CD4-positive, alpha-beta T cell treated with Interleukin-6 for 4 hours (primary cell): Measurements from ENCODE around the gene SIK2.

Source experiments
- DNase-seq: peaks from one replicate; pipeline ENCODE4 v3.0.0-alpha.2; 2020; ENCODE audit warnings: mixed read lengths

Gene SIK2

DNA sequence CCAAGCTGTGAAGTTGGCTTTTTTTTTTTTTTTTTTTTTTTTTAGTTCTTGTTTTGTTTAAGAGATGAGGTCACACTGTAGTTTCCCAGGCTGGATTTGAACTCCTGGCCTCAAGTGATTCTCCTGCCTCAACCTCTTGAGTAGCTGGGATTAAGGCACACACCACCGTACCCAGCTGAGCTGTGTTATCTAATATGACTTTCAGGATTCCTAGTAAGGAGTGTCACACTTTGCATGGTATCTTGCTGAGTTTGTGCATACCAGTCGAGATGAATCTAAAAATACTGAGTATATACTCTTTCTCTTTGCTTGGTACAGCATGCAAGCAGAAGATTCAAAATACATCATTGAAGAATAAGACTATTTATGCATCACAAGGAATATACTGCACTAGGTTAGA is 58.6 kb downstream of the SIK2 start:
- no peak for DNase-seq

DNA sequence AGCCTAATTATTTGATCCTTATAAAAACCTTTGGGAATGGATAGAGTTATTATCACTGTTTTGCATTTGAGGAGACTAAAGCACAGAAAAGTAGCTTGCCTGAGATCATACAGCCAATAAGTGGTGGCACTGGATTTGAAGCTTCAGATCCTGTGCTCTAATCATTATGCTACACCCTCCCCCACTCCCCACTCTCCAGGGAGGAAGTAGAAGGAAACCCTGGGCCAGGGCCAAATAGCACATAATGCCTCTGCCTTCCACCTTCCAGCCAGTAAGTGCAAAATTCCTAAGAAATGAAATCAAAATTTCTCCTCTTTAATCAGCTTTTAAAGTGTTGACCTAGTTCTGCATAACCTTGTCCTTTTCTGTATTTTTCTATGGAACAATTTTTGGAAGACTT is 61.6 kb downstream of the SIK2 start:
- DNase-seq: no peak

DNA sequence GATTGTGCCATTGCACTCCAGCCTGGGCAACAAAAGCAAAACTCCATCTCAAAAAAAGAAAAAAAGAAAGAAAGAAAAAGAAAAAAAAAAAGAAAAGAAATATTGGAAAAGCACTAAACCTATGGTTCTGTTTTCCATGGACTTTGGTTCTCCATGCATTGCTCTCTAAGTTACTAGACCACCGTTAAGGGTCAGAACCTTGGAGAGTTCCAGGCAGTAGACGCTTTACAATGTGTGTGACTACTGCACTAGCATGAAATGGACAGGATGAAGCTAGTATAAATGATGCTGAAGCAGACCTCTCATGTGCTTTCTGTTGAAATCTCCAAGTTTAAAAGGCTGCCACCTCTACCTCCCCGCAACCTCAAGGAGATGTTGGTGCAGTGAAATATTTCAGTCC is 63.5 kb downstream of the SIK2 start:
- DNase-seq: no peak

DNA sequence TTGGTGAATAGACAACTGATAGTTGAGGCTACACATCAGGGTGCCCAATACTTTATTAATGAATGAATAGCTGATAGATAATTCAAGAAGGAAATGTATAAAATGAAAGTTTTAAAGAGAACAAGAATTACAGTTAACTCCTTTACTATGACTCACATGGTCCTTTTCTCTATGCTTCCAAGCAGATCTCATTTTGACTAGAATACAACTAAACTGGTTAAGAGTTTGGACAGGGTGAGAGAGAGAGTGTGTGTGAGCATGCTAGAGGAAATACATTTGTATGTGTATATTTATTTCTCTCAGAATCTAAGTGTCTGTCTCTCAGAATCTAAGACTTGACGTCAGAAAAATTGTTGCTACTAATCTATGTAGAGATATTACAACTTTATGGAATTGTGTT is 66.7 kb downstream of the SIK2 start:
- DNase-seq: no peak

DNA sequence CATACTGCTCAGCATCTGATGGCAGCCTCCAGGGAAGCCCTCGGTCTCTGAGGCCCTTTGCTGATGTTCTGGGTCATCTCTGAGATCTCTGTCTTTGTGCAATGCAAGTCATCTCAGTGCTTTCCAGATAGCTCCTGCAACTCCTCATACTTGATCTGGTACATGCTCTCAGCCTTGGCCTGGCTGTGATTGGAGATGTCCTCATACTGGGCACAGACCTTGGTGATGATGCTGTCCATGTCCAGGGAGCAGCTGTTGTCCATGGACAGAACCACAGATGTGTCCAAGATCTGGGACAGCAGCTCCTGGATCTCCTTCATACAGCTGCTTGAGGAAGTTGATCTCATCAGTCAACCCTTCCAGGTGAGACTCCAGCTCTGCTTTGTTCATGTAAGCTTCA is 69.1 kb downstream of the SIK2 start:
- DNase-seq: no peak

DNA sequence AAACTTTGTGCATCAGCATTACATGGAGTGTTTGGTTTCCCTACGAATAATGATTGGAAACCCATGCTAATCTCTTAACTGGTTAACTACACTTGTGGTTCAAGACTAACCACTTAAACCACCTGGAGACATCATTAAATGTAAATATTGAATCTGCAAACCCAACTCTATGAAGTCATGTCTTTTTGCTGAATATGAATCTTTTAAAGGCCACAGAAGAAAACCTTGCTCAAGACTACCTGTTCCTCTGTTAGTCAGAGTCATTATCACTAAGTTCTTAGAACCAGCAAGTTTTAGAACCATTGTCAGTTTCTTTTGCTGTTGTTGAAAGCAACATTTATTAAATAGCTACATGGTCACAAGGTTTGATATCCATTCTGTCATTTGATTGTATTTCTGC is 70.7 kb downstream of the SIK2 start:
- no peak for DNase-seq

DNA sequence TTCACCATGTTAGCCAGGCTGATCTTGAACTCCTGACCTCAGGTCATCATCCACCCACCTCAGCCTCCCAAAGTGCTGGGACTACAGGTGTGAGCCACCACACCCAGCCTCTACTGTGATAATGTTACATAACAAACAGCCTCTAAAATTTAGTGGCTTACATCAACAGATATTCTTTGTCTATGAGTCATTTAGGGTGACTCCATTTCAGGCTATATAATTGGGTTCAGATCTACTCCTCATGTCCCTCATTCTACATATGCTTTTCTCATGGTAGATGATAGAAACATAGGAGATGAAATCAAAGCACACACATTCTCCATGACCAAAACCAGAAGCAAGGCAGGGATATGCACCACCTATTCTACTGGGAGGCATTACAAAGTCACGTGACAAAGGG is 72.7 kb downstream of the SIK2 start:
- DNase-seq: no peak

DNA sequence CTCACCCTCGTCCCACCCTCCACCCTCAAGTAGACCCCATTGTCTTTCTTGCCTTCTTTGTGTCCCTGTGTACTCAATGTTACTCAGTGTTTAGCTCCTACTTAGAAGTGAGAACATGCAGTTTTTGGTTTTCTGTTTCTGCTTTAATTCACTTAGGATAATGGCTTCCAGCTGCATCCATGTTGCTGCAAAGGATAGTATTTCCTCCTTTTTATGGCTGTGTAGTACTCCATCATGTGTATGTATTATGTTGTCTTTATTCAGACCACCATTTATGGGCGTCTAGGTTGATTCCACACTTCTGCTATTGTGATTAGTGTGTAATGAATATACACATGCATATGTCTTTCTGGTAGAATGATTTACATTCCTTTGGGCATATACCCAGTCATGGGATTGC is 73.6 kb downstream of the SIK2 start:
- DNase-seq: no peak

DNA sequence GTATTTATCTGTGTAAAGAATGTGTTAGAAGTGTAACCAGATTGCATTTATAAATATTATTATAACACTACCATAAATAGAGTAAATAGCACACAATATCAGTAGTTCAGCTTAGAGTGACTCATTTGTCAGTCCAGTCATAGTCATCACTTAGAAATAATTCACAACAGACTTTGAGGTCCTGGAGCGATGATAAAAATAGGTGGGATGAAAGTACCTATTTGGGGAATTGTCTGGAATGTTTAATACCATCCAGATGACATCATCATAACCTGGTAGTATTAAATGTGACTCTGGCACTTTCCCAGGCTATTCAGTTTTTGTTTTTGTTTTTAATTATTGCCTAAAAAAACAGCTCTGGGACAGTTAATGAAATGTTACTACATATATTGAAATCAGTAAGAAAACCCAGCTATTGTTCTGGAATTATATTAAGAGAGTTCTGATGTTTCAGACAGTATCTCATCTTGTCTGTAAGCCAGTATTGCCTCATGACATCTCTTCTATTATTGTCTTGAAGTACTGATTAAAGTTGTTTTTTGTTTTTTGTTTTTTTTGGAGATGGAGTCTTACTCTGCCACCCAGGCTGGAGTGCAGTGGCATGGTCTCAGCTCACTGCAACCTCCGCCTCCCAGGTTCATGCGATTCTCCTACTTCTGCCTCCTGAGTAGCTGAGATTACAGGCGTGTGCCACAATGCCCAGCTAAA is 74.8 kb downstream of the SIK2 start:
- DNase-seq: no peak

DNA sequence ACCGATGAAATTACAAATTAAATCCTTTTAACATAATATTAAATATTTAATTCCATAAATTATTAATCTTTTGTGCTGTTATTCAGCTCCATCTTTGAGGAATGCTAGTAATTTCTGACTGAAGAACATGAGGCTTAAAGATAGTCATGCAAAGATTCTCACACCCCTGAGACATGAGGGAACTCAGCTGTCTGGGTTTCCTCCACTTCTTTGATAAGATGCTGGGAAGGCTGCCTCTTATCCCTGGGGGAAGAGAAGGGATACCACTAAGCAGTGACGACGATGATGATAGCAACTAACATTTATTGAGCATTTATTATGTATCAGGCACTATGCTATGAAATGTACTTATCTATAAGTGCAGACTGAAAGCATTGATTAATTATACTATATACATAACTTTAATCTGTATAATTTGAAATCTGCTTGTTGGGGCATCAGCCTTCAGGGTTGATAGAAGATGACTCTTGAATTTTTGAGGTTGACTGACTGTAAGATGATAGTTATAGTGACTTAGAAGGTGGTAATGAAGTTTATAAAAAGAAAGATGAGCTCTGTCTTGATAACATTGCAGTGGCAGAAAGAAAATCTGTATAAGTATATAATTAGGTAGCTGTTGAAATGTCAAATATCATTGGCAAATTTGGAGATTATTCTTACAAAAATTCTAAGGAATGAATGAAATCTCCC is 78.4 kb downstream of the SIK2 start:
- no peak for DNase-seq

DNA sequence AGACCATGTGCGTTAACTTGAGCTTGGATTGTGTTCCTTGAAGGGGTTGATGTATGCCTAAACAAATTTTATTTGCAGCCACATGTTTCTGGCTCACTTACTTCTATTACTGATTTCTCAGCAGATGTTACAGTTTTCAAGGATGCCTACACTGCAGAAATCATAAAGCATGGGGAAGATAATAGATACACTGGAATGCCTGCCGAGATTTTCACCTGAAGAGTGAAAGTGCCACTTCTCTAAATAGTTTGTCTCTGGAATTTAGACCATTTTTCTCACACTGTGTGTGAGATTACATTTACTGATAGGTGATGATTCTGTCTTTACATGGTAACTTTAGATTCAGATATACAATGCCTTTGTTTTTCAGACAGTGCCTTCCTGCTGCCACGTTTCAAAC is 81.6 kb downstream of the SIK2 start:
- DNase-seq: no peak

DNA sequence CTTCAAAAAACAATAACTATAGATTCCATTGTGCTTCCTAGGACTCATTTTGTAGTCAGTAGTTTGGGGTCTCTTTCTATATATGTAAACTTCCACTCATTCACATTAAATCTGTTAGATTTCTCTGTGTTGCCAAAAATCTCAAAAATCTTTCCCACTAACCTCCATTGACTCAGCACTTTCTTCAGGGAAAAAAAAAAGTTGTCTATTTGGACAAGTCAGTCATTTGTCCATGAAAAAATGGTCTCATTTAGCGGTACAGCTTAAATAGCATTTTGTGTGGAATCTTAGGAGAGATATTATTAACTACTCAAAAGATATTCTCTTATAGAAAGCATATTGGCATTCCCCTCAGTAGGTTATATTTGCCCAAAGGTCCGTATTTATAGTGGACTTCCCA is 82.0 kb downstream of the SIK2 start:
- DNase-seq: no peak

DNA sequence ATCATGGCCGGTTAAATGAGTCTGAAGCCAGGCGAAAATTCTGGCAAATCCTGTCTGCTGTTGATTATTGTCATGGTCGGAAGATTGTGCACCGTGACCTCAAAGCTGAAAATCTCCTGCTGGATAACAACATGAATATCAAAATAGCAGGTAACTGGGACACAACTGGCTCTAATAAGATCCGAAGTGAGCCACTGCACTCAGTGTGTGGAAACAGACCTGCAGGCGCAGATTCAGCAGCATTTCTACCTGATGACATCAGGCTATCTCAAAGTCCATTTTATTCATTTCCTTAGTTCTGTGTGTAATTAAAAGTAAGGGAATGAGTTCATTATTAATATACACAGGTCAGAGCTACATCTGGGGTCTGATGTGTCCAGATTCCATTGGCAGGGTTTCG is 85.8 kb downstream of the SIK2 start:
- no peak for DNase-seq

DNA sequence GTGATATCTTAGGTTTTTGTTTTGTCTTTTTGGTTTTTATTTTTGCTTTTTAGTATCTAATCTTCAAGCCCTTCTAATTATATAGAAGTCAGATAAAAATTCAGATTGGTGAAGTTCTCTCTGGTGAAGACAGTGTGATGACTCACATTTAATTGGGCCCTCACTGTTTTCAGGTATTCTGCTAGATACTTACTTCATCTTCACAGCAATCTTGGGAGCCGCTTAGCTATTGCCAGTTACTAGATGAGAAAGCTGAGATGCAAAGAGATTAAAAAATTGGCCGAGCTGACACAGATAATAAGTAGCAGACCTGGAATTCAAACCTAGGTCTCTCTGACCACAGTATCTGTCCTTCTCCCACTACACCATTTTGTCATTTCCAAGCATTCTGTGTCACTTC is 88.9 kb downstream of the SIK2 start:
- DNase-seq: no peak

DNA sequence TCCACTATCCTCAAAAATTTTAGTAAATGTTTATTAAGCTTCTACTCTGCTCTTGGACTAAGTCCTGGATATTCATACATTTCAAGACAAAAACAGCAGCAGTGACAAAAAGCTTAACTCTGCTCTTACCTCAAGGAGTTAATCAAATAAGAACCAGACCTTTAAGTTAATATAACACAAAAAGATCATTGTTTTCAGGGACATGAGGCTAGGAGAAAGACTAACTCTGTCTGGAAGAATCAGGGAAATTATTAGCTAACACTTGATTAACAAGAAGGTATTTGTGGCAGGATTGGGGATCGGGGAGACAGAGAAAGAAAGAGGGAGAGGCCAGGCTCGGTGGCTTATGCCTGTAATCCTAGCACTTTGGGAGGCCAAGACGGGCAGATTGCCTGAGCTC is 89.5 kb downstream of the SIK2 start:
- DNase-seq: no peak

DNA sequence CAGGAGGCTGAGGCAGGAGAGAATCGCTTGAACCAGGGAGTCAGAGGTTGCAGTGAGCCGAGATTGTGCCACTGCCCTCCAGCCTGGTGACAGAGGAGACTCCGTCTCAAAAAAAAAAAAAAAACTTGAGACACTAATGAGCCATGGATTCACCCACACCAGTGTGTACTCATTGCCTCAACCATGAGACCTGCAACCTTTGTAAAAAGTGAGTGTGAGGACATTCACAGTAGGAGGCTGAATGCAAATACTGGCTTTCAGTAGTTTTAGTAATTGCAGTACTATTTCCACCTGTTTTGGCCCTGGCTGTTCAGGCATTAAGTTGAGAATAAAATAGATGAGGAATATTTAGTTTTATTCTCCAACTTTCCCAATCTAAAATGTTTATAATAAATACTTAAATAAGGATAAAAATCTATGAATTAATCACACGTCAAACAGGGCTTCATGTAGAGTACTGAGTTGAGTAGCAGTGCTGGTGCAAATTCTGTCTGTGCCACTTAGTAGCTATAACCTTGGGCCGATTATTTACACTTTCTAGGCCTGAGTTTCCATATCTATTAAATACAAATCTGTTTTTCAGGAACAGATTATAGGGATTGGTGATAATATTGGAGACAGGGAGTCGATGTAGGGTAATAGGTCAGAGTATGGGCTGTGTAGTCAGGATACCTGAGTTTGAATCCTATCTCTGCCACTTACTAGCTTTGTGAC is 91.1 kb downstream of the SIK2 start:
- DNase-seq: no peak

DNA sequence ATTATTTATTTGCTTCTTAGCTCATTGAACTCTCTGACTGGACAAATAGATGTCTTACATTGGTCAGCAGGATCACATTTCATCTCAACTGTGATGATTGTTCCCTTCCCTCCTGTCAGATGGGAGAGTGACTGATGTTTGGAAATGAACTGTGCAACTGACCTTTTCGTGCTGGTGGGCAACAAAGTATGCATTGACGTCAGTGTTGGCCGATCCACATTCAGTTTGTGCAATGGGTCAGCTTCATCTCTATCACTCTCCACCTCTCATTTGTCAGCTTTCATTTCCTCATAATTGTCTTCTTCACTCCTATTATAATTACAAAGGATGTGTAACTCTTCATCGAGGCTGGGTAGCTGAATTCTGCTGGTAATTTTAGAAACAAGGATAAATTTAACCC is 92.6 kb downstream of the SIK2 start:
- no peak for DNase-seq

DNA sequence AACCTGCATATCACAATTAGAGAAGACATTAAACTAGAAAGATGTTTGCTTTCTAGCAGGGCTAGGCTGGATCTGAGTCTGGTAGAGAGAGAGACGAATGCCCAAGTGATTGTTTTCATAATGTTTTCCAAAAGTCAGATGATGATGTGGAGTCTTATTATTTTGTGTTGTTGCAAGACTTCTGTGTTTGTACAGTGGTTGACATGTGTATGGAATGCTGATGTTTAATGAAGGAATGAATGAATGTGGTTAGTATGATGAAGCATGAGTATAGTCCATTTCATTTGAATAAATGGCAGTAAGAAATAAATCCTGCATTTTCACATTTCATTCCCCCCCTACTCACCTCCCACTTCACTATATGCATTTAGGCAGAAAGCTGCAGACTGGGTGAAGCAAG is 94.3 kb downstream of the SIK2 start:
- DNase-seq: no peak

DNA sequence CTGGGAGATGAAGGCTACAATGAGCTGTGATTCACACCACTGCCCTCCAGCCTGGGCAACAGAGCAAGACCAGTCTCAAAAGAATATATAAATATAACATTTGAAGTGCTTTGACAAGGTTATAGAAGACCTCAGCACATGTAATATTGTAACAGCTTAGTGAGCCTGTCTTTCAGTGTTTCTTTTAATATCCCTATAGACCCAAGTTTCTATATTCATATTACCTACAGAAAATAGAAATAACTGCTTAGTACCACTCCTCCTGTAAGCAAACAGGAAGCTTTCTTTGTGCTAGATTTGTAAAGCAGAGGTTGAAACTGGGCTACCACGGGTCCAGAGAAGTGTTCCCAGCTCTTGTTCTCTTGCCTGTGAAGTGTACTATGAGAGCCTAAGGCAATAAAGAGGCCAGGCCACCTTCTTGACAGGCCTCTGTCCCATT is 95.7 kb downstream of the SIK2 start:
- DNase-seq: no peak

DNA sequence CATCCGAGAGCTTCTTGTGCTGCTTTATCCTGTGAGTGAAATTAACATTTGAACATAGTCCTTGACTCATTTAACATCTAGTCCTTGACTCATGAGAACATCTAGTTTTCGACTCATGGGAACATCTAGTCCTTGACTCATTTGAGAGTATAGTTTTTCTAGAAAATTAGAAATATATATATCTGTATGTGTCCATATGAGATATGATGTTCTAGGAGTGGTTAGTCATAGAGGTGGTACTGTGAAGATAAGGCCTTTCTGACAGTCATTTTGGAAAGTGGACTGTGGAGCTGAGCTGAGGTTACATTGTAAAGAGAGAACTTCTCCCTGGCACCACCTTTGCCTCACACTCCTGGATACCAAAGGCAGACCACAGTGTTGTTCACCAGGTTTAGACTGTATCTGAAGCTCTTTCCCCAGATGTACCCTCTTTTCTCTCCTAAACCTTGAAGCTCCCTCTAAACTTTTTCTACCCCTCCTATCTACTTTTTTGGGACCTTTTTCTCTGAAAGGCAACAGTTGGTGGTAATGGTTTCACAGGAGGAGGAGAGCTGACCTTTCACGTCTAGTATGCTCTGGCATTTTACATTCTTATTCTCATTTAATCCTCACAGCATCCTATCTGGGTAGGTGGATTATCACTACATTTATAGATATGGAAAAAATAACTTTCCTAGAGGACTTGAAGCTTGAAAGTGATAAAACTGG is 96.8 kb downstream of the SIK2 start:
- no peak for DNase-seq

DNA sequence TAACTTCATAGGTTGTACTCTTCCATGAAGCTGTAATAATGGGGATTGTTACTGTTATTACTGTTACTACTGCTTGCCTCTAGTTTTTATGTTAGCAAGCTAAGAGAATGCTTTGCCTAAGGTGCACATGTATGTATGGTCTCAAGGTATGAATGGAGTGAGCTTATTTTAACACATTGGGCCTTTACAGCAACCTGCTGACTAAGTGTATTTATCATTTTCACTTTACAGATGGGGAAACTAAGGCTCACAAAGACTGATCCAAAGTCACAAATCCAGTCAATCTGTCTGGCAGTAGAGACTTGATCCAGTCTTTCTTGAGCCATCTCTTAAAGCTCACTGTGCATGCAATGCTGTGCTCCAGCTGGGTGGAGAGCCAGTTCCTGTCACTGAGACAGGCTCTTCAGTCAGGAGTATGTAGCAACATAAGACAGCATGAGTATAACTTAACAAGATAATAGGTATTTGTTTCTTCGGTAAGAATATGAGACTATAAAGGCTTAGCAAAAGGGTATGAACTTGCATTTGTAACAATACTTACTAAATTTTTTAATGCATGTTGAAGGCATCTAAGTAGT is 97.4 kb downstream of the SIK2 start:
- no peak for DNase-seq

DNA sequence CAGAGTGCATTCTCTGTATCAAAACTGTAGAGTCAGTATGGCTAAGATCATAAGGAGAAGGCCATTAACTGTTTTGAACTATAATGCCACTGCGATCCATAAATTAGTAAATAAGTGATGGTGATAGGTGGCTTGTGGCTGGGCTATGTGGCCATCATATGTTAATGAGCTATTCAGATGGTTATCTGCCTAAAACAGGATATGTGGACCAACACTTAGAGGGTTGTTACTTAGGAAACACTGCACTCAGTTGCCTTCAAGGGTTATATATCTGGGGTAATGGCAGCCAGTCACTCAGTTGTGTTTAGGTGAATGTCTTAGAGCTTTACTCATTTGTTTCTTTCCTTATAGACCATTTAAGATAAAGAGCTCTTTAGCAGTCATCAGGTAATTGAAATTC is 97.9 kb downstream of the SIK2 start:
- DNase-seq: no peak

DNA sequence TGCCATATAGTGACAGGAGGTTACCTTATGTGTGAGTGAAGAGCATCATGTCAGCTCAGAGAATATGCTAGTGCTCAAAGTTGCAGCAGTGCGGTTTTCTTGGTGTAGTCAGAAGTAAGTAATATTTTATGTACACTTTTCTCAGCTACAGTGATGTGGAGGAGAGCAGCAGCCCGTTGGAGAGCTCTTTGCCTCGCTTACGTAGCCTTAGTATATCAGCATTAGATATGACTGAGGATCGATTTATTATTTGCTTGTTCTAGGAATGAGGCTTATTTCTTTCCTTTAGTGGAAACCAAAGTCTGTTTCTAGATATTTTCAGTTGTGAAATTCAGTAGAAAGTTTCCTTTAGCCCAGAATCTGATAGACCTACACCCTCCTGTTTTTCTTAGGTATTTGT is 100.4 kb downstream of the SIK2 start:
- DNase-seq: no peak
